HG02938 (cell line): Measurements from ENCODE around the gene VEGFD.
"Not testable (repeated sequence)": the region's sequence is repeated elsewhere in the genome, so short reads cannot be mapped to it uniquely, and the experiment has no call there.

Source experiments
- ATAC-seq: cut with Tn5 transposase; IDR thresholded peaks from one replicate; pipeline ENCODE4 v1.9.1; 2021; ENCODE audit warnings: mild to moderate bottlenecking, moderate library complexity; ENCODE audit not compliant: unreplicated experiment

The VEGFD gene

DNA sequence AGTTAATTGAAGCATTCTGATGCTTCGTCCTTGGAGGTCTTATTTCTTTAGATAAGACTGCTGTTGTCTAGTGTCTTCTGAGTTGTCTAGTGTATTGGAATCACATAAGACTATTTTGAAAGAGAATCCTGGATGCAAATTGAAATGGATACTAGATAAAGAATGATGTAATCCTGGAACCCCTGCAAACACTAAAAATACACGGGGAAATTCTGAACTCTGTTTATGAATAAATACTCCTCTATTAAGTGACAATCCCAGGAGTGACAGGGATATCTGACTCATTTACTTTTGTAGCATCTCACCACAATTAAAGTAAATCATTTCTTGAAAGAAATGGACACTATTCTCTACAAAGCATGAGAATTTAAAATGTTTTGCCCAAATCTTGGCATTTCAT lies 69.7 kb downstream of the VEGFD start:
- ATAC-seq: no peak

- ATAC-seq: no peak
These were observed 73.1 kb downstream of the VEGFD start for GRCh38 chrX:15311119-15311518.

DNA sequence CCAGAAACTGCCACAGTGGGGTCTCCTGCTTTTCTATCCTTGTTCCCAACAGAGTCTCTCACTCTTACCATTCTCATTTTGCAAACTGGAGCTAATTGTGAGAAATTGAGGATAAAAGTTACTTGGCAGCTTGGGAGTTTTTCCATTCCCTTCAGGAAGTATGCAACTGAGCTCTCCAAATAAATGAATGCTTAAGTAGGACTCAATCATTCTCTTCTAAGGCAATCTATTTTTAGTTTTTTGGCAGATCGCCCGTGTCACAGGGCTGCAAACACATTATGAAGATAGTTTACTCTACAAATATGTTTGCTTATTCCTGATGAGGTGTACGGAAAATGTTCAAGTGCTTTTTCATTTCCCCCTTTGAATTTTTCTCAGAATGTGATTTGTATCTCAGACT lies 74.1 kb downstream of the VEGFD start:
- ATAC-seq: no peak

GRCh38 chrX:15305899-15306298 lies 78.3 kb downstream of the VEGFD start:
- ATAC-seq: not testable (repeated sequence)

DNA sequence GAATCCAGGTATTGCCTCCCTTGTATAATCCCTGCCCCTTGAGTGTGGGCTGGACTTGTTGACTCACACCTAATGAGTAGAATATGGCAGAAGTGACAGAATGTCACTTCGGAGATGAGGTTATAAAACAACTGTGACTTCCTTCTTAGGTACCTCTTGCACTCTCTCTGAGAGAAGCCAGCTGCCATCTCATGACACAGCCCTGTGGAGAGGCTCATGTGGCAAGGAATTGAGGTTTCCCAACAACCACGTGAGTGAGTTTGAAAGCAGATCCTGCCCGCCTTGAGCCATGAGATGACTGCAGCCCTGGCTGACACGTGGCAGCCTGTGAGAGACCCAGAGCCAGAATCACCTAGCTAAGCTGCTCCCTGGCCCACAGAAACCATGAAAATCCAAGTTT lies 82.3 kb downstream of the VEGFD start:
- ATAC-seq: no peak

DNA sequence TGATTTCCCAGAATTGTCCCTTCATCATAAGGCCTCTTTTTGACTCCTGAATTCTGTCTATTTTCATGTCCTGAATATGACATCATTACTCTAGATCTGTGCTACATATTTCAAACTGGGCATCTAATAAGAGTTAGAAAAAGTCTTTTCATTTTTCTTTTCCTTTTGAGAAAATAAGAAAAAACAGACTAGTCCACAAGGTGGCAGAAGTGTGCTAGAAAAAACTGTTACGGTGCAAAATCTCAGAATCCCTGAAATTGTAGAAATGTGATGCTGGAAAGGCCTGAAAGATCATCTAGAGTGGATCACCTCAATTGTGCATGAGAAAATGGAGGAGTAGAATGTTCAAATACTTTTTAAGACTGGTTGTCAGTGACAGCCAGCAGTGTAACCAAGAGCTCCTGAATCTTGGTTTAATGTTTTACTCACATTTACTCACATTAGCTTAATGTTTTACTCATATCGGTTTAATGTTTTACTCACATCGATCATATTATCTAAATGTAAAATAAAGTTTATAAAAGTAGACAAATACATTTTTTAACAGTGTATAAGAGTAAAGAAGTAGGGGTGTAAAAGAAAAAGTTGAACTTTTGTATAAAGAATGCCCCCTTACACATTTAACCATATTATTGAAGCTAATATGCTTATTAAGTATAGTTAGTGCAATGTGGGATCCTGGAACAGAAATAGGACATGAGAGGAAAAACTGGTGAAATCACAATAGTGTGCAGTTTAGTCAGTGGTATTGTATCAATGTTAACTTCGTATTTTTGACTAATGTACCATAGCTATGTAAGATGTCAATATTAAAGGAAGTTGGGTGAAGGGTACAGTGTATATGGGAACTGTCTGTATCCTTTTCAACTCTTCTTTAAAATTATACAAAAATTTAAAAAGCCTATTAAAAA lies 84.0 kb downstream of the VEGFD start:
- no peak for ATAC-seq

- ATAC-seq: no peak
These were observed 85.4 kb downstream of the VEGFD start for GRCh38 chrX:15298780-15299179.

GRCh38 chrX:15298201-15298600 lies 86.0 kb downstream of the VEGFD start:
- ATAC-seq: no peak
